ENCODE results near the gene IPO7.
"Not testable (repeated sequence)": the region's sequence is repeated elsewhere in the genome, so short reads cannot be mapped to it uniquely, and the experiment has no call there.

DNA sequence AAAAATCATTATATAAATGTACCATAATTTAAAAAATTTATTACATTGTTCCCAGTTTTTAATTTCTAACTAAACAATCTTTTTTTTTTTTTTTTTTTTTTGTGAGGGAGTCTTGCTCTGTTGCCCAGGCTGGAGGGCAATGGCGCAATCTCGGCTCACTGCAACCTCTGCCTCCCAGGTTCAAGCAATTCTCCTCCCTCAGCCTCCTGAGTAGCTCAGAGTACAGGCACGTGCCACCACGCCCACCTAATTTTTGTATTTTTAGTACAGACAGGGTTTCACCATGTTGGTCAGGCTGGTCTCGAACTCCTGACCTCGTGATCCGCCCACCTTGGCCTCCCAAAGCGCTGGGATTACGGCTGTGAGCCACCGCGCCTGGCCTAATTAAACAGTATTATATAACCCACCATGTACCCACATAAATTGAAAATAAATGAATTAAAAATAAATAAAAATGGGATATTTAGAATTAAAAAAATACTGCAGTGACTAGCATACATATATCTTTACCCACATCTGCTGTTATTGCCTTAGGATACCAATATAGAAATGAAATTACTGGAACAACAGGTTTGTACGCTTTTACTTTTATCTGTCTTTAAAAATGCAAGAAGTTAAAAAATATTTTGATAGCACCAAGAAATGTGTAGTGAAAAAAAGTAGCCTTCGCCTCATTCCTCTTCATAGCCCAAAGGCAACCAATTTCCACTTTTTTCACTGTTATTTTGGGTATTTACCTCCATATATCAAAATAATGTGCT is 23.4 kb upstream of the IPO7 start:
- TF ChIP-seq, protein P1, sequence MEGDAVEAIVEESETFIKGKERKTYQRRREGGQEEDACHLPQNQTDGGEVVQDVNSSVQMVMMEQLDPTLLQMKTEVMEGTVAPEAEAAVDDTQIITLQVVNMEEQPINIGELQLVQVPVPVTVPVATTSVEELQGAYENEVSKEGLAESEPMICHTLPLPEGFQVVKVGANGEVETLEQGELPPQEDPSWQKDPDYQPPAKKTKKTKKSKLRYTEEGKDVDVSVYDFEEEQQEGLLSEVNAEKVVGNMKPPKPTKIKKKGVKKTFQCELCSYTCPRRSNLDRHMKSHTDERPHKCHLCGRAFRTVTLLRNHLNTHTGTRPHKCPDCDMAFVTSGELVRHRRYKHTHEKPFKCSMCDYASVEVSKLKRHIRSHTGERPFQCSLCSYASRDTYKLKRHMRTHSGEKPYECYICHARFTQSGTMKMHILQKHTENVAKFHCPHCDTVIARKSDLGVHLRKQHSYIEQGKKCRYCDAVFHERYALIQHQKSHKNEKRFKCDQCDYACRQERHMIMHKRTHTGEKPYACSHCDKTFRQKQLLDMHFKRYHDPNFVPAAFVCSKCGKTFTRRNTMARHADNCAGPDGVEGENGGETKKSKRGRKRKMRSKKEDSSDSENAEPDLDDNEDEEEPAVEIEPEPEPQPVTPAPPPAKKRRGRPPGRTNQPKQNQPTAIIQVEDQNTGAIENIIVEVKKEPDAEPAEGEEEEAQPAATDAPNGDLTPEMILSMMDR (IDR thresholded peaks at IDR 0.05; ENCODE audit: insufficient read depth, low read length): not testable (repeated sequence)
- TF ChIP-seq POLR2AphosphoS5 (IDR thresholded peaks at IDR 0.05; ENCODE audit: low read depth); GABPA (IDR thresholded peaks at IDR 0.05; ENCODE audit: low read depth); SPI1 (IDR thresholded peaks at IDR 0.05; ENCODE audit: borderline replicate concordance, low read depth): not testable (repeated sequence)
- TF ChIP-seq, protein P2, sequence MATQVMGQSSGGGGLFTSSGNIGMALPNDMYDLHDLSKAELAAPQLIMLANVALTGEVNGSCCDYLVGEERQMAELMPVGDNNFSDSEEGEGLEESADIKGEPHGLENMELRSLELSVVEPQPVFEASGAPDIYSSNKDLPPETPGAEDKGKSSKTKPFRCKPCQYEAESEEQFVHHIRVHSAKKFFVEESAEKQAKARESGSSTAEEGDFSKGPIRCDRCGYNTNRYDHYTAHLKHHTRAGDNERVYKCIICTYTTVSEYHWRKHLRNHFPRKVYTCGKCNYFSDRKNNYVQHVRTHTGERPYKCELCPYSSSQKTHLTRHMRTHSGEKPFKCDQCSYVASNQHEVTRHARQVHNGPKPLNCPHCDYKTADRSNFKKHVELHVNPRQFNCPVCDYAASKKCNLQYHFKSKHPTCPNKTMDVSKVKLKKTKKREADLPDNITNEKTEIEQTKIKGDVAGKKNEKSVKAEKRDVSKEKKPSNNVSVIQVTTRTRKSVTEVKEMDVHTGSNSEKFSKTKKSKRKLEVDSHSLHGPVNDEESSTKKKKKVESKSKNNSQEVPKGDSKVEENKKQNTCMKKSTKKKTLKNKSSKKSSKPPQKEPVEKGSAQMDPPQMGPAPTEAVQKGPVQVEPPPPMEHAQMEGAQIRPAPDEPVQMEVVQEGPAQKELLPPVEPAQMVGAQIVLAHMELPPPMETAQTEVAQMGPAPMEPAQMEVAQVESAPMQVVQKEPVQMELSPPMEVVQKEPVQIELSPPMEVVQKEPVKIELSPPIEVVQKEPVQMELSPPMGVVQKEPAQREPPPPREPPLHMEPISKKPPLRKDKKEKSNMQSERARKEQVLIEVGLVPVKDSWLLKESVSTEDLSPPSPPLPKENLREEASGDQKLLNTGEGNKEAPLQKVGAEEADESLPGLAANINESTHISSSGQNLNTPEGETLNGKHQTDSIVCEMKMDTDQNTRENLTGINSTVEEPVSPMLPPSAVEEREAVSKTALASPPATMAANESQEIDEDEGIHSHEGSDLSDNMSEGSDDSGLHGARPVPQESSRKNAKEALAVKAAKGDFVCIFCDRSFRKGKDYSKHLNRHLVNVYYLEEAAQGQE (IDR thresholded peaks at IDR 0.05; ENCODE audit: insufficient replicate concordance, low read depth): not testable (repeated sequence)

Measured in HL-60 (cell line).